ENCODE results near the gene CRIP1.

CRIP1 gene

DNA sequence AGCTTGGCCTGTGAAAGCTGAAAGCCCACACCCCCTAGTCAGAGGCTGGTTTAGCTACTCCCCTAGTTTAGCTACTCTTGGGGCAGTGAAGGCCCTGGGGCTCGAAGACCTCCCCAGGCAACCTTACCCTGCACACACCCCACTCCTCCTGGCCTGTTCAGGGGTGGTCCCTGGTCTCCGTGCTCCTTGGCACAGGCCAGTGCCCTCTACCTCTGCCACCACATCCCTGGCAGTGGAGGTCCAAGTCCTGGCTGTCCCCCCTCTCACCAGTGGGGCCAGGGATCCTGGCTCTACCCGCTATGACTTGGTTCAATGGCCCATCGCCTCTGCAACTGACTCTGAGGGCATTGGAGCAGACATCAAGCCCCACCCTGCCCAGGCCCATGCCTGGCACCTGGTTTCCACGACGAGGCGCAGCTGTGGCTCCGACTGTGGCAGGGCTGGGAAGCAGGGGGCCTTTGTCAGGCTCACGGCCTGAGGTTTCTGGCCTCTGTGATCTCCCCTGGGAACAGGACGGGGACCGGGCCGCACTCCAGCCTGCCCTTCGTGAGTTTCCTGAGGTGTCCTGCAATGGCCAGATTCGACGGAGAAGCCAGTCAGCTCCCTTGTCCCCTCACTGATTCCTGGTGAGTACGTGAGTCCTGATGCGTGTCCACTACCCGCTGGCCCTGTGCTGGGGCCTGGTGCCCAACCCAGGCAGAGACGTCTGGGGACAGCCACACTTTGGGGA lies 45.4 kb downstream of the CRIP1 start:
- no peak for TF ChIP-seq POLR2AphosphoS5 (IDR thresholded peaks at IDR 0.05; ENCODE audit: borderline replicate concordance, low read depth, low read length)
- TF ChIP-seq EZH2 (IDR thresholded peaks at IDR 0.05), result no peak
- TF ChIP-seq FOXP2 (optimal IDR thresholded peaks at IDR 0.05; ENCODE audit: control extremely low read depth, extremely low read length, insufficient read depth), result no peak
- Histone ChIP-seq H3K36me3 (ENCODE audit: insufficient read depth, low read length) (no peaks in the 10 kb centered on the region), H3K9ac (ENCODE audit: insufficient read length) (no peak overlapping the region), H3K4me3 (no peak overlapping the region), H3K27ac (no peak overlapping the region), H3K9me3 (ENCODE audit: low read depth, low read length) (no peaks in the 10 kb centered on the region)
- no peak for DNase-seq (ENCODE audit: low read depth, low spot score)

- no peak for DNase-seq (ENCODE audit: low read depth, low spot score)
- Histone ChIP-seq H3K27ac (no peak overlapping the region), H3K4me3 (no peak overlapping the region)
Observed at GRCh38 chr14:105532735-105533141, 46.1 kb downstream of the CRIP1 start.

DNA sequence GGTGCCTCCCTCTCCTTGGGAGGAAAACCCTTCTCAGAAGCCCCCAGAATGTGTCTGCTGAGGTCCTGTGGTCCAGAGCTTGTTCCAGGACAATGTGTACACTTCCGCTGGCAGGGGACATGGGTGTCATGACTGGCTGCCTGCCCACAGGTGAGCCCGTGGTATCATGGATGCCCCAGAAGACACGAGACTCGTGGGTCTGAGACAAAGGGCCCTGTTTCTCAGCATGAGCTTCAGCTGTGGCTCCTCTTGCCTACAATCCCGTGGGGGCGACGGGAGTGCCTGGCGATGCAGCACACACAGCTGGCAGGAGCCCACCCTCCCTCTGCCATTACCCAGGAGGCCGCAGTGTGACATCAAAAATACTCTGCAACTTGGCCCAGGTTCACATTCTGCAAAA lies 46.7 kb downstream of the CRIP1 start:
- Histone ChIP-seq H3K36me3 (ENCODE audit: insufficient read depth, low read length) (no peaks in the 10 kb centered on the region), H3K27ac (no peak overlapping the region), H3K4me3 (no peak overlapping the region), H3K9ac (ENCODE audit: insufficient read length) (no peak overlapping the region), H3K9me3 (ENCODE audit: low read depth, low read length) (no peaks in the 10 kb centered on the region)
- DNase-seq (ENCODE audit: low read depth, low spot score), result no peak
- TF ChIP-seq POLR2AphosphoS5 (IDR thresholded peaks at IDR 0.05; ENCODE audit: borderline replicate concordance, low read depth, low read length) (no peak), FOXP2 (optimal IDR thresholded peaks at IDR 0.05; ENCODE audit: control extremely low read depth, extremely low read length, insufficient read depth) (no peak), EZH2 (IDR thresholded peaks at IDR 0.05) (no peak)

More at GRCh38 chr14:105532735-105533141, 46.1 kb downstream of the CRIP1 start:
- Histone ChIP-seq H3K36me3 (ENCODE audit: insufficient read depth, low read length) (no peaks in the 10 kb centered on the region), H3K9me3 (ENCODE audit: low read depth, low read length) (no peaks in the 10 kb centered on the region), H3K9ac (ENCODE audit: insufficient read length) (no peak overlapping the region)
- TF ChIP-seq POLR2AphosphoS5 (IDR thresholded peaks at IDR 0.05; ENCODE audit: borderline replicate concordance, low read depth, low read length), result no peak
- no peak for TF ChIP-seq FOXP2 (optimal IDR thresholded peaks at IDR 0.05; ENCODE audit: control extremely low read depth, extremely low read length, insufficient read depth)
- no peak for TF ChIP-seq EZH2 (IDR thresholded peaks at IDR 0.05)

DNA sequence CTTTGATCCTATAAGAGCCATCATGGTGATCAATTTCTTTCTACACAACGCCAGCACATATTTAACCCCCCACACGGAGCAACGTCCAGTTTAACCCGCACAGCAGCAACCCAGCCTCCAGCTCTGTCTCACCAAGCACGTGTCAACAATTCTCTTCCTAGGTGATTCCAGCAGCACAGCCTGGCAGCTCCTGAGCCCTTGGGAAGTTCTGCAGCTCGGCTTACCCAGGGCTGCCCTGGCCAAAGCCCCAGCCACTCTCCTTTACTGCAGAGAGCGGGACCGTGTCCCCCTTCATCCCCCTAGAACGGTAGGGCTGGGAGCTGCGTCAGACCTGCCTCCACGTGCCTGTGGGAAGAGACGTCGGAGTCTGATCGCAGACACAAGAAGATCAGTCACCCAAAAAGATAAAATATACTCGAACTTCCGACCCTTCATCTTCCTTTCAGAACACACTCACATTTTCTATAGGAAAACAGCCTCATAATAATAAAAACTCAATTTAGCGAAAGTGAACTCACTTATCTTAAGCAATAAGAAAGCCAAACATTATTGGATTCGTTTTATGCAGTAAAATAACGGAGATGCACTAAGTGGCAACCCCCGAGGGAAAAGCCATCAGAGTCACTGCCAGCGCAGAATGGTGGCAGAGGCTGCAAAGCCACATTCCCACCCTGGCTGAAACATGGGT lies 47.3 kb downstream of the CRIP1 start:
- H3K4me3 ChIP-seq, result no peak overlapping the region
- no peak for TF ChIP-seq EZH2 (IDR thresholded peaks at IDR 0.05)
- TF ChIP-seq FOXP2 (optimal IDR thresholded peaks at IDR 0.05; ENCODE audit: control extremely low read depth, extremely low read length, insufficient read depth), result no peak
- no peak for TF ChIP-seq POLR2AphosphoS5 (IDR thresholded peaks at IDR 0.05; ENCODE audit: borderline replicate concordance, low read depth, low read length)
- H3K27ac ChIP-seq, result no peak overlapping the region
- no peaks in the 10 kb centered on the region for H3K9me3 ChIP-seq (ENCODE audit: low read depth, low read length)
- H3K9ac ChIP-seq (ENCODE audit: insufficient read length), result no peak overlapping the region
- no peak for DNase-seq (ENCODE audit: low read depth, low spot score)
- no peaks in the 10 kb centered on the region for H3K36me3 ChIP-seq (ENCODE audit: insufficient read depth, low read length)

DNA sequence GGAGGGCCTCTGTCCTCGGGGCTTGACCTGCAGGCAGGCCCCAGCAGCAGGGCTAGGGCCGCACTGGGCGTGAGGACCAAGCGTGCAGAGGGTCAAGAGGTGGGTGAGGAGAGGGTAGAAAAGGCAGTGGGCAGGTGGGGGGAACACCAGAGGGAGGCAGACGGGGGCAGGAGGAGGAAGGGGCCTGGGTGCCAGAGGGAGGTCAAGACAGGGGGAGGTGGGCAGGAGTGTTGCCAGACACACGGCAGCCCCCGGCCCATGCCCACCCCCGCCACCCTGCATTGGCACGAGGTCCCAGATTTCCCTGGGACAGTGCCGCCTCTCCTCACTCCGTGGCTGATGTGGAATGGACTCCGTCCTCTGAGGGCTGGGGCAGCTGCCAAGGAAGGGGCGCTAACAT lies 47.9 kb downstream of the CRIP1 start:
- Histone ChIP-seq H3K4me3 (no peak overlapping the region), H3K9me3 (ENCODE audit: low read depth, low read length) (no peaks in the 10 kb centered on the region), H3K27ac (no peak overlapping the region), H3K9ac (ENCODE audit: insufficient read length) (no peak overlapping the region), H3K36me3 (ENCODE audit: insufficient read depth, low read length) (no peaks in the 10 kb centered on the region)
- no peak for TF ChIP-seq EZH2 (IDR thresholded peaks at IDR 0.05)
- no peak for TF ChIP-seq POLR2AphosphoS5 (IDR thresholded peaks at IDR 0.05; ENCODE audit: borderline replicate concordance, low read depth, low read length)
- TF ChIP-seq FOXP2 (optimal IDR thresholded peaks at IDR 0.05; ENCODE audit: control extremely low read depth, extremely low read length, insufficient read depth), result no peak
- DNase-seq (ENCODE audit: low read depth, low spot score), result no peak

- TF ChIP-seq POLR2AphosphoS5 (IDR thresholded peaks at IDR 0.05; ENCODE audit: borderline replicate concordance, low read depth, low read length), result no peak
- no peak for TF ChIP-seq EZH2 (IDR thresholded peaks at IDR 0.05)
- no peak for TF ChIP-seq FOXP2 (optimal IDR thresholded peaks at IDR 0.05; ENCODE audit: control extremely low read depth, extremely low read length, insufficient read depth)
- Histone ChIP-seq H3K4me3 (no peak overlapping the region), H3K36me3 (ENCODE audit: insufficient read depth, low read length) (no peaks in the 10 kb centered on the region), H3K27ac (no peak overlapping the region), H3K9me3 (ENCODE audit: low read depth, low read length) (no peaks in the 10 kb centered on the region), H3K9ac (ENCODE audit: insufficient read length) (no peak overlapping the region)
- DNase-seq (ENCODE audit: low read depth, low spot score), result no peak
Observed at GRCh38 chr14:105536051-105536450, 49.4 kb downstream of the CRIP1 start.

DNA sequence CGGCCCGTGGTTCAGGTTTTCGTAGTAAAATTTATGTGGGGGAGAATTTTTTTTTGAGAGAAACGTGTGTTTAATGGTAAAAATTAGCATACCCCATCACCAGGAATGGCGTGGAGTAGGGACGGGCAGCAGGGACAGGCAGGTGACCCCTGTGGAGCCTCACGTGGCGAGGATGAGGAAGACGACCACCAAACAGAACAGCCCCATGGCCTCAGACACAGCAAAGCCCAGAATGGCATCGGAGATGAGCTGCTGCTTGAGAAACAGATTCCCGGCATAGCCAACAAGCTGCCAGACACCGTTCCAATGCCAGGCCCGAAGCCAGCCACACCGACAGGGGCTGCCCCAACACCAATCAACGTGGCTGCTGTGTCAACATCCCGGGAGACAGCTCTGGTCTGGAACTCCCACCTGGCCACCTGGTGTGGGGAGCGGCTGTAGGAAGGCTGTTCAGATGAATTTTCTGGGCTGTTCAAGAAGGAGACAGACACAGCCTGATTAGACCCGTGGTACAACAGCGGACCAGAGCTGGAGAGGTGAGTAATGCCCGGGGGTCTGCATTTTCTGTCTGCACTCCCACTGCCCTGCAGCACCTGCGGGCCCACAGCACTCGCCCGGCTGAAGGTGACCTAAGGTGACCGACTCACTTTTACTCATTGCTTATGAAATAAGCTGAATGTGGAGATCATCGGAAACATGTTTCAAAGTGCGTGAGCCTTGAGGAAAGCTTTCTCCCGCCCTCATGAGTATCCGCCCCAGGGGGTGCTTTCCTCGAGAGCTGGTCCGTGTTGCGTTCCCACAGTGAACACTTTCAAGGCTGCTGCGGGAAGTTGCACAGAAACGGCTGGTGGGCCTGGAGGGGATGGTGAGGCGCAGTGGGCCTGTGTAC lies 50.2 kb downstream of the CRIP1 start:
- DNase-seq (ENCODE audit: low read depth, low spot score), result no peak
- H3K9ac ChIP-seq (ENCODE audit: insufficient read length), result no peak overlapping the region
- H3K4me3 ChIP-seq, result no peak overlapping the region
- TF ChIP-seq EZH2 (IDR thresholded peaks at IDR 0.05), result no peak
- no peak for TF ChIP-seq POLR2AphosphoS5 (IDR thresholded peaks at IDR 0.05; ENCODE audit: borderline replicate concordance, low read depth, low read length)
- no peak for TF ChIP-seq FOXP2 (optimal IDR thresholded peaks at IDR 0.05; ENCODE audit: control extremely low read depth, extremely low read length, insufficient read depth)
- H3K36me3 ChIP-seq (ENCODE audit: insufficient read depth, low read length), result no peaks in the 10 kb centered on the region
- no peaks in the 10 kb centered on the region for H3K9me3 ChIP-seq (ENCODE audit: low read depth, low read length)
- H3K27ac ChIP-seq, result no peak overlapping the region

Measured in SK-N-MC (cell line).